OCI-LY1 (cell line): ENCODE data around the gene FAM222A.

ENCODE experiments used
- CTCF ChIP-seq: fragments of 200-600 bp; sonication (generic), shearing (Covaris generic); IDR thresholded peaks from 2 replicates; pipeline ENCODE4 v1.5.1; 2017; ENCODE audit warnings: mild to moderate bottlenecking, antibody characterized with exemption, low read length, moderate library complexity, mixed read lengths
- EZH2 ChIP-seq: fragments of 200-600 bp; sonication (generic), shearing (Covaris generic); IDR thresholded peaks from 2 replicates; pipeline ENCODE4 v1.8.0; 2017; ENCODE audit warnings: borderline replicate concordance, mixed run types, mild to moderate bottlenecking, antibody characterized with exemption, low read length, moderate library complexity, mixed read lengths

DNA sequence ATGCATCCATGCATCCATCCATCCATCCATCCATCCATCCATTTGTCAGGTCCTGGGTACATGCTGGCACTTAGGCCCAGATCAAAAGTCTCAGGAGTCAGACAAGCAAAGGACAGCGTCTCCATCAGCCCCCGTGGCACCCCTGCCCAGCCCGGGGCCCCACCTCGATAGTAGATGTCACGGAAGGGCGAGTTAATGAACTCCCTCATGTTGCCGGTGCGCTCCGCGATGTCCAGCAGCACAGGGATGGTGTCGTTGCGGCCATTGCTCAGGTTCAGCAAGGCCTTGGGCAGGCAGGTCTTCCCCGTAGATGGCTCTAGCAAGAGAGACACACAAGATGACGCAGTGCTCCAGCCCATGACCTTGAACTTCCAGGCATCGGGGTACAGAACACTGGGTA, 89.2 kb downstream of the FAM222A start:
- TF ChIP-seq CTCF (no peak), EZH2 (no peak)
